K562 (cell line): ENCODE measurements around the gene FYB1. TPM values are rescaled to one million over a fixed set of nuclear protein-coding genes. Genes with fewer than 3 reads are reported as not detected.

Source experiments
- GATA2 ChIP-seq: sonication (generic); formaldehyde crosslinking; IDR thresholded peaks from 2 replicates; pipeline ENCODE4 v1.4.0; 2020; ENCODE audit warnings: mild to moderate bottlenecking, missing genetic modification reagents
- GTF2A2 ChIP-seq: IDR thresholded peaks from 2 replicates; pipeline ENCODE4 v1.6.1; 2016; ENCODE audit warnings: mild to moderate bottlenecking, missing genetic modification characterization, missing compliant biosample characterization
- HMGN3 ChIP-seq: IDR thresholded peaks from 2 replicates; pipeline ENCODE4 v1.6.1; 2011; ENCODE audit warnings: borderline replicate concordance, low read depth, mild to moderate bottlenecking, mixed read lengths, low read length; ENCODE audit not compliant: insufficient read length; ENCODE audit errors: extremely low read depth
- KLF6 ChIP-seq: fragments of 250-450 bp; sonication (Bioruptor Pico); IDR thresholded peaks from 2 replicates; pipeline ENCODE4 v1.4.0; 2020; ENCODE audit warnings: mild to moderate bottlenecking, moderate library complexity, borderline replicate concordance
- LARP7 ChIP-seq: fragments of 450-650 bp; IDR thresholded peaks from 2 replicates; pipeline ENCODE4 v1.6.1; 2016
- RFX1 ChIP-seq: fragments of 450-650 bp; IDR thresholded peaks from 2 replicates; pipeline ENCODE4 v1.6.1; 2016; ENCODE audit warnings: mild to moderate bottlenecking, moderate library complexity
- RFX7 ChIP-seq: fragments of 250-450 bp; sonication (Bioruptor Pico); IDR thresholded peaks from 2 replicates; pipeline ENCODE4 v1.5.1; 2021; ENCODE audit warnings: mild to moderate bottlenecking
- SMARCA4 ChIP-seq: fragments of 450-650 bp; IDR thresholded peaks from 2 replicates; pipeline ENCODE4 v1.6.1; 2016
- SMARCA5 ChIP-seq: fragments of 450-650 bp; IDR thresholded peaks from 2 replicates; pipeline ENCODE4 v1.6.1; 2016
- ZBED1 ChIP-seq: IDR thresholded peaks from 2 replicates; pipeline ENCODE4 v1.6.1; 2014
- ZBTB40 ChIP-seq, 2 experiments: fragments of 450-650 bp in 1 of 2; sonication (generic) in 1 of 2; formaldehyde crosslinking in 1 of 2; IDR thresholded peaks; 2 replicates each; pipeline versions ENCODE4 v1.7.1 to v1.9.0; 2016 to 2022; ENCODE audit warnings: inconsistent platforms in 1 of 2, mild to moderate bottlenecking in 1 of 2, missing genetic modification reagents in 1 of 2
- ZNF124 ChIP-seq: sonication (generic); formaldehyde crosslinking; IDR thresholded peaks from 2 replicates; pipeline ENCODE4 v1.8.1; 2022; ENCODE audit warnings: missing genetic modification reagents
- polyA plus RNA-seq, 8 experiments: library from polyadenylated mRNA; depleted of rRNA in 4 of 8; stranded (reverse) in 5 of 8; unstranded in 3 of 8; fragments of >200 nt; fragmentation: Nextera tagmentation in 2 of 8; fragmentation: Illumina TruSeq in 1 of 8; extraction: Ambion mirVana in 2 of 8; extraction: Trizol in 1 of 8; gene quantifications; 2 replicates each; pipeline versions ENCODE4 v1.2.1 to v1.2.3, GENCODE V29; 2011 to 2014; ENCODE audit warnings: inconsistent platforms in 1 of 8, missing spikeins in 1 of 8
- total RNA-seq, 7 experiments: library from RNA; depleted of rRNA in 6 of 7; stranded (reverse); fragments of >200 nt in 6 of 7; fragmentation: Illumina TruSeq in 2 of 7; extraction: Trizol in 2 of 7; gene quantifications; 2 replicates each; pipeline versions ENCODE4 v1.2.1 to v1.2.3, GENCODE V29; 2011 to 2021; ENCODE audit warnings: low replicate concordance in 1 of 7
- TF ChIP-seq, protein P1 (sequence below): sonication (generic); formaldehyde crosslinking; IDR thresholded peaks from 2 replicates; pipeline ENCODE4 v1.8.0; 2022; ENCODE audit warnings: mild to moderate bottlenecking, missing genetic modification reagents
- TF ChIP-seq, protein P2 (sequence below): sonication (generic); formaldehyde crosslinking; IDR thresholded peaks from 2 replicates; pipeline ENCODE4 v1.8.1; 2022; ENCODE audit warnings: missing genetic modification reagents

FYB1 gene
- total and polyA plus RNA-seq, 9 of the 15 experiments (the other 6 are each of a cell fraction or from before 2014, with no cell fraction given): 4.7 to 31.5 (median 9.7) TPM

GRCh38 chr5:39201160-39201780 lies 18.1 kb downstream of the FYB1 start (continued):
- TF ChIP-seq KLF6 (CRISPR knock-in tag): no peak
- no peak for TF ChIP-seq ZBTB40 (IDR thresholded peaks at IDR 0.05)
- TF ChIP-seq ZBTB40 (CRISPR knock-in tag; IDR thresholded peaks at IDR 0.05): no peak
- no peak for TF ChIP-seq SMARCA5
- TF ChIP-seq LARP7: no peak
- no peak for TF ChIP-seq SMARCA4
- no peak for TF ChIP-seq GATA2 (CRISPR knock-in tag)
- no peak for TF ChIP-seq RFX7 (CRISPR knock-in tag)
- TF ChIP-seq, protein P1, sequence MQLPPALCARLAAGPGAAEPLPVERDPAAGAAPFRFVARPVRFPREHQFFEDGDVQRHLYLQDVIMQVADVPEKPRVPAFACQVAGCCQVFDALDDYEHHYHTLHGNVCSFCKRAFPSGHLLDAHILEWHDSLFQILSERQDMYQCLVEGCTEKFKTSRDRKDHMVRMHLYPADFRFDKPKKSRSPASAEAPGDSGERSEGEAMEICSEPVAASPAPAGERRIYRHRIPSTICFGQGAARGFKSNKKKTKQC (CRISPR knock-in tag): no peak
- TF ChIP-seq RFX1: no peak
- no peak for TF ChIP-seq HMGN3
- TF ChIP-seq, protein P2, sequence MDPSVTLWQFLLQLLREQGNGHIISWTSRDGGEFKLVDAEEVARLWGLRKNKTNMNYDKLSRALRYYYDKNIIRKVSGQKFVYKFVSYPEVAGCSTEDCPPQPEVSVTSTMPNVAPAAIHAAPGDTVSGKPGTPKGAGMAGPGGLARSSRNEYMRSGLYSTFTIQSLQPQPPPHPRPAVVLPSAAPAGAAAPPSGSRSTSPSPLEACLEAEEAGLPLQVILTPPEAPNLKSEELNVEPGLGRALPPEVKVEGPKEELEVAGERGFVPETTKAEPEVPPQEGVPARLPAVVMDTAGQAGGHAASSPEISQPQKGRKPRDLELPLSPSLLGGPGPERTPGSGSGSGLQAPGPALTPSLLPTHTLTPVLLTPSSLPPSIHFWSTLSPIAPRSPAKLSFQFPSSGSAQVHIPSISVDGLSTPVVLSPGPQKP (CRISPR knock-in tag): no peak
- no peak for TF ChIP-seq ZNF124 (CRISPR knock-in tag)
- TF ChIP-seq GTF2A2 (tag): no peak
- TF ChIP-seq ZBED1: no peak
